MCF 10A (cell line): ENCODE results near the gene PPP1R37. TPM values are rescaled to one million over a fixed set of nuclear protein-coding genes. Genes with fewer than 3 reads are reported as not detected.

Experiments
- BruUV-seq: library from RNA; stranded (reverse); fragments of 400-500 nt; replicated peaks from 2 replicates; lab custom pipeline; 2021; lab: Mats Ljungman, UMichigan
- CTCF ChIA-PET: fragments of 300-600 bp; sonication (Branson Sonifier 250); formaldehyde crosslinking; extraction: SDS; loops from one replicate; lab custom pipeline; 2021; ENCODE audit warnings: antibody characterized with exemption, inconsistent platforms; lab: Yijun Ruan, JAX
- POLR2A ChIA-PET: fragments of 300-600, 350-650 bp; sonication (Branson Sonifier 250); formaldehyde crosslinking; extraction: SDS; loops from one replicate; lab custom pipeline; 2020; ENCODE audit warnings: antibody characterized with exemption, inconsistent platforms; lab: Yijun Ruan, JAX
- DNase-seq: peaks from one replicate; pipeline ENCODE4 v3.0.0-alpha.2; 2018; ENCODE audit not compliant: unreplicated experiment
- H3K27ac Mint-ChIP-seq: one replicate; pipeline ENCODE4 v1.8.0; 2022; ENCODE audit warnings: mild to moderate bottlenecking, low read depth, mixed read lengths; ENCODE audit not compliant: unreplicated experiment
- H3K27me3 Mint-ChIP-seq: one replicate; pipeline ENCODE4 v1.8.0; 2022; ENCODE audit warnings: mixed read lengths; ENCODE audit not compliant: insufficient read depth, unreplicated experiment
- H3K36me3 Mint-ChIP-seq: one replicate; pipeline ENCODE4 v1.8.0; 2022; ENCODE audit warnings: mild to moderate bottlenecking, moderate library complexity, mixed read lengths; ENCODE audit not compliant: insufficient read depth, unreplicated experiment
- H3K4me1 Mint-ChIP-seq: one replicate; pipeline ENCODE4 v1.8.0; 2022; ENCODE audit warnings: mixed read lengths; ENCODE audit not compliant: insufficient read depth, unreplicated experiment
- H3K4me3 Mint-ChIP-seq: one replicate; pipeline ENCODE4 v1.8.0; 2022; ENCODE audit warnings: mild to moderate bottlenecking, moderate library complexity, mixed read lengths; ENCODE audit not compliant: unreplicated experiment
- H3K9me3 Mint-ChIP-seq: one replicate; pipeline ENCODE4 v1.8.0; 2022; ENCODE audit warnings: mixed read lengths; ENCODE audit not compliant: unreplicated experiment
- intact Hi-C: fragments of 100-400 bp; cut with micrococcal nuclease; formaldehyde crosslinking; loops from 2 replicates; pipeline ENCODE4 v1.14.1; 2022
- total RNA-seq: library from RNA; stranded (reverse); gene quantifications from 2 replicates; pipeline ENCODE4 v1.2.3, GENCODE V29; 2022
- TF ChIP-seq, protein P1 (sequence below): fragments of 200-600 bp; IDR thresholded peaks from one replicate; pipeline ENCODE4 v1.8.0; 2022; ENCODE audit warnings: antibody characterized with exemption, mild to moderate bottlenecking; ENCODE audit not compliant: unreplicated experiment

PPP1R37 gene
- total RNA-seq, 1 experiment from 2014 or later, result 22.0 TPM

DNA sequence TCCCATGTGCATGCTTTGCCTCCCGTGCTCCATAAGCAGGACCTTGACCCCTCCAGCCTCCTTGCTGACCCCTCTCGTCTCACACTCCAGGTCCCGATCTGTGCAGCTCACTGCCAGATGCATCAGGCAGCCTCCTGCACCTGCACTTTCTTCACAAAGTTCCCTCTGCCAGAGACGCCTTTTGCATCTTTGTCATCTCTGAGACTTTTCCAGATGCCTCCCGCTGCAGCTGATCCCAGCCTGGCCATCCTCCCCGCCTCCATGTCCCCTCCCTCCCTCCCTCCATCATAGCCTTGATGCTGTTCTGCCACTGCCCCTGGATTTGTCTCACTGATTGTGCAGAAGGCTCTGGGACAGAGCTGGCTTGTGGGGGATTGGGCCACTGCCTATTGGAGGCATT, 29.9 kb downstream of the PPP1R37 start:
- H3K4me1 Mint-ChIP-seq, result peaks cover 6% of the 10 kb centered on the region
- no peaks in the 10 kb centered on the region for H3K36me3 Mint-ChIP-seq
- ChIA-PET CTCF (no interaction called here), POLR2A (interaction anchor here (0.9 kb wide), 1 partner anchor 8 kb away, joined by 3 read pairs; no protein-coding TSS in a partner anchor)
- no peaks in the 10 kb centered on the region for H3K9me3 Mint-ChIP-seq
- TF ChIP-seq, protein P1, sequence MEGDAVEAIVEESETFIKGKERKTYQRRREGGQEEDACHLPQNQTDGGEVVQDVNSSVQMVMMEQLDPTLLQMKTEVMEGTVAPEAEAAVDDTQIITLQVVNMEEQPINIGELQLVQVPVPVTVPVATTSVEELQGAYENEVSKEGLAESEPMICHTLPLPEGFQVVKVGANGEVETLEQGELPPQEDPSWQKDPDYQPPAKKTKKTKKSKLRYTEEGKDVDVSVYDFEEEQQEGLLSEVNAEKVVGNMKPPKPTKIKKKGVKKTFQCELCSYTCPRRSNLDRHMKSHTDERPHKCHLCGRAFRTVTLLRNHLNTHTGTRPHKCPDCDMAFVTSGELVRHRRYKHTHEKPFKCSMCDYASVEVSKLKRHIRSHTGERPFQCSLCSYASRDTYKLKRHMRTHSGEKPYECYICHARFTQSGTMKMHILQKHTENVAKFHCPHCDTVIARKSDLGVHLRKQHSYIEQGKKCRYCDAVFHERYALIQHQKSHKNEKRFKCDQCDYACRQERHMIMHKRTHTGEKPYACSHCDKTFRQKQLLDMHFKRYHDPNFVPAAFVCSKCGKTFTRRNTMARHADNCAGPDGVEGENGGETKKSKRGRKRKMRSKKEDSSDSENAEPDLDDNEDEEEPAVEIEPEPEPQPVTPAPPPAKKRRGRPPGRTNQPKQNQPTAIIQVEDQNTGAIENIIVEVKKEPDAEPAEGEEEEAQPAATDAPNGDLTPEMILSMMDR, result no peak
- no peak for DNase-seq
- intact Hi-C loops, result no loop called here
- no peak overlapping the region for H3K4me3 Mint-ChIP-seq
- no TSS peak for BruUV-seq
- no peak overlapping the region for H3K27ac Mint-ChIP-seq
- H3K27me3 Mint-ChIP-seq, result no peaks in the 10 kb centered on the region

DNA sequence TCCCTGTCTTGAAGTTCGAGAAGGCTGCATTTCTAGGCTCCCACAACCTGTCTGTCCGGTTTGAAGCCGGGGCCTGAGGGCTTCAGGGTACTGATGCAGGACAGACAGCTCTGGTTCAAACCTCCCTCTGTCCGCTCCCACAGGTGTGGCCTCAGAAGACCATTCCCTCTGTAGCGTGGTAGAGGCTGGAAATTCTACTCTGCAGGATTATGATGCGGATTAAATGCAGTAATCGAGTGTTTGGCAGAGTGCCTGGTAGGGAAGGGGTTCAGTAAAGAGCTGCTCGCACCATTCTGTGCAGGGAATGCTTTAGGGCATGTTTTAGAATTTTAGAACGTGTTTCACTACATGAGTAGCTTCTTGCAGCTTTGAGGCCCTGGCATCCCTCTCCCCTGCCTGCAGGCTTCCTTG, 30.5 kb downstream of the PPP1R37 start:
- no peak overlapping the region for H3K4me3 Mint-ChIP-seq
- no peaks in the 10 kb centered on the region for H3K27me3 Mint-ChIP-seq
- ChIA-PET POLR2A (interaction anchor here (0.6 to 3.5 kb wide), 3 partner anchors 9 to 34 kb away, joined by 3 to 10 read pairs (median 3); partner anchors contain the start of gene PPP1R37), CTCF (interaction anchor here (1.1 kb wide), 1 partner anchor 12 kb away, joined by 5 read pairs; no protein-coding TSS in a partner anchor)
- BruUV-seq, result no TSS peak
- intact Hi-C loops, result no loop called here
- TF ChIP-seq, protein P1, result no peak
- peaks cover 6% of the 10 kb centered on the region for H3K4me1 Mint-ChIP-seq
- DNase-seq, result no peak
- H3K9me3 Mint-ChIP-seq, result no peaks in the 10 kb centered on the region
- H3K27ac Mint-ChIP-seq, result no peak overlapping the region
- H3K36me3 Mint-ChIP-seq, result peaks cover 4% of the 10 kb centered on the region

DNA sequence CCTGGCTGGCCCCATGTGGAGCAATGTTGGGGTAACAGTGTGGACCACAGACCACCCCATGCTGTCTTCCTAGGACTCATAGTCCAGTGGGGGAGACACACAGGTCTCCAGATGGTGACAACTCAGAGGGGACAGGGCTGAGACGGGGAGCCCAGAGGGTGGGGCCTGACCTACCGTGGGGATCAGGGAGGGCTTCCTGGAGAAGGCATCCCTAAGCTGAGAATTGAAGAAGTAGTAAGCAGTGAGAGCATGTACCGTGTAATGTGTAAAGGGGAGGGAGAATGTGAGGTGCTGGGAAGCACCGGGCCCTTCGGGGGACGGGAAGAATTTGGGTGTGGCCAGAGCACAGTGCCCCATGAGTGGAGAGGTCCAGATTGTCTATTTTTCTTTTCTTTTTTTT, 31.0 kb downstream of the PPP1R37 start:
- peaks cover 6% of the 10 kb centered on the region for H3K36me3 Mint-ChIP-seq
- peaks cover 6% of the 10 kb centered on the region for H3K4me1 Mint-ChIP-seq
- intact Hi-C loops, result no loop called here
- no peaks in the 10 kb centered on the region for H3K27me3 Mint-ChIP-seq
- POLR2A ChIA-PET, result interaction anchor here (0.6 to 3.5 kb wide), 3 partner anchors 9 to 35 kb away, joined by 3 to 10 read pairs (median 3); partner anchors contain the start of gene PPP1R37
- H3K4me3 Mint-ChIP-seq, result no peak overlapping the region
- no peaks in the 10 kb centered on the region for H3K9me3 Mint-ChIP-seq
- TF ChIP-seq, protein P1, result no peak
- BruUV-seq, result no TSS peak
- H3K27ac Mint-ChIP-seq, result no peak overlapping the region
- CTCF ChIA-PET, result interaction anchor here (1.1 kb wide), 1 partner anchor 12 kb away, joined by 5 read pairs; no protein-coding TSS in a partner anchor
- DNase-seq, result no peak

DNA sequence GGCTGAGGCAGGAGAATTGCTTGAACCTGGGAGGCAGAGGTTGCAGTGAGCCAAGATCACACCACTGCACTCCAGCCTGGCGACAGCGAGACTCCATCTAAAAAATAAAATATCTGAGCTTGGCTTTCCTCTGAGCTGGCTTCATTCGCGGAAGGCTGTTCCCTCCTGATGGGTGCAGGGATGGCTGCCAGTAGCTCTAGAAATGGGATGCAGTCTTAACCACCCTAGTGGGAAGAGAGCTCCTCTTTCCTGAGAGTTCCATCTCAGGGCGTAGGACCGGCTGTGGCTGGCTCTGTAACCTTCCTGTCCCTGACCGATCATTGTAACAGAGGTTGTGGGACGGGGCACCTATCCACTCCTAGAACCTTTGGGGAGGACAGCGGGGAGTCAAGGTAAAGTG, 32.4 kb downstream of the PPP1R37 start:
- TF ChIP-seq, protein P1, result no peak
- CTCF ChIA-PET, result interaction anchor here (0.6 to 2.6 kb wide), 10 partner anchors 10 to 573 kb away, joined by 3 to 19 read pairs (median 4); no protein-coding TSS in a partner anchor
- Mint-ChIP-seq H3K36me3 (peaks cover 6% of the 10 kb centered on the region), H3K27ac (no peak overlapping the region), H3K4me1 (peaks cover 6% of the 10 kb centered on the region), H3K27me3 (no peaks in the 10 kb centered on the region), H3K4me3 (no peak overlapping the region), H3K9me3 (no peaks in the 10 kb centered on the region)
- intact Hi-C loops, result no loop called here
- no peak for DNase-seq
- POLR2A ChIA-PET, result interaction anchor here (0.6 to 3.5 kb wide), 2 partner anchors 31 to 33 kb away, joined by 3 to 10 read pairs; partner anchors contain the start of gene PPP1R37
- no TSS peak for BruUV-seq
